IMR-90 (cell line): ENCODE results near the gene TBRG4. TPM values are rescaled to one million over a fixed set of nuclear protein-coding genes. Genes with fewer than 3 reads are reported as not detected.

Source experiments
- ATAC-seq: fragments of 200-7000 bp; cut with Tn5 transposase; 2 replicates; pipeline ENCODE4 v1.9.1; 2020; ENCODE audit warnings: low read depth, mild to moderate bottlenecking, moderate library complexity
- BruUV-seq: library from RNA; stranded (reverse); fragments of 400-500 nt; replicated peaks from 2 replicates; lab custom pipeline; 2021; lab: Mats Ljungman, UMichigan
- CTCF ChIA-PET: fragments of 300-600 bp; formaldehyde crosslinking; extraction: SDS; loops from one replicate; lab custom pipeline; 2021; ENCODE audit warnings: antibody characterized with exemption; lab: Yijun Ruan, JAX
- POLR2A ChIA-PET: fragments of 300-600 bp; sonication (Branson Sonifier 250); formaldehyde crosslinking; loops from one replicate; lab custom pipeline; 2022; ENCODE audit warnings: antibody characterized with exemption; ENCODE audit not compliant: unreplicated experiment; lab: Charles Lee
- DNase-seq: peaks from one replicate; pipeline ENCODE4 v3.0.0; 2013
- H2AFZ ChIP-seq: replicated peaks from 2 replicates; pipeline ENCODE3; 2013; ENCODE audit warnings: low read length, mild to moderate bottlenecking; ENCODE audit not compliant: poor library complexity
- H2AK5ac ChIP-seq: 2 replicates; pipeline ENCODE4 v1.6.1; 2013; ENCODE audit warnings: low read depth, low read length, inconsistent platforms
- H2AK9ac ChIP-seq: replicated peaks from 2 replicates; pipeline ENCODE3; 2013; ENCODE audit warnings: mild to moderate bottlenecking, low read depth, low read length, moderate library complexity; ENCODE audit not compliant: poor library complexity
- H2BK120ac ChIP-seq: 2 replicates; pipeline ENCODE4 v1.6.1; 2013; ENCODE audit warnings: low read depth, low read length, inconsistent platforms
- H2BK15ac ChIP-seq: 3 replicates; pipeline ENCODE4 v1.6.1; 2013; ENCODE audit warnings: low read depth, low read length, inconsistent platforms
- H2BK20ac ChIP-seq: 2 replicates; pipeline ENCODE4 v1.6.1; 2013; ENCODE audit warnings: low read depth, mild to moderate bottlenecking, inconsistent platforms, low read length, moderate library complexity
- H2BK5ac ChIP-seq: 2 replicates; pipeline ENCODE4 v1.6.1; 2013; ENCODE audit warnings: mild to moderate bottlenecking, low read depth, low read length, inconsistent platforms; ENCODE audit not compliant: poor library complexity, severe bottlenecking
- H3K14ac ChIP-seq: replicated peaks from 2 replicates; pipeline ENCODE4 v1.6.1; 2013; ENCODE audit warnings: low read depth, low read length, inconsistent platforms
- H3K18ac ChIP-seq: 2 replicates; pipeline ENCODE4 v1.6.1; 2013; ENCODE audit warnings: low read depth, low read length, control low read depth
- H3K23ac ChIP-seq: 2 replicates; pipeline ENCODE4 v1.6.1; 2013; ENCODE audit warnings: low read depth, low read length, inconsistent platforms
- H3K27ac ChIP-seq: 2 replicates; pipeline ENCODE4 v1.5.1; 2013; ENCODE audit warnings: mild to moderate bottlenecking, control low read depth, low read length; ENCODE audit not compliant: insufficient read depth
- H3K27me3 ChIP-seq: 2 replicates; pipeline ENCODE4 v1.6.1; 2013; ENCODE audit warnings: low read length; ENCODE audit not compliant: control insufficient read depth, insufficient read depth
- H3K36me3 ChIP-seq: 2 replicates; pipeline ENCODE4 v1.6.1; 2013; ENCODE audit warnings: low read length, mixed read lengths; ENCODE audit not compliant: control insufficient read depth, insufficient read depth
- H3K4ac ChIP-seq: 2 replicates; pipeline ENCODE4 v1.6.1; 2013; ENCODE audit warnings: low read depth, low read length, inconsistent platforms
- H3K4me1 ChIP-seq: 2 replicates; pipeline ENCODE4 v1.6.1; 2013; ENCODE audit warnings: low read length, mixed read lengths; ENCODE audit not compliant: control insufficient read depth, insufficient read depth
- H3K4me2 ChIP-seq: 2 replicates; pipeline ENCODE4 v1.6.1; 2013; ENCODE audit warnings: low read depth, mild to moderate bottlenecking, control low read depth, low read length, moderate library complexity
- H3K4me3 ChIP-seq: 2 replicates; pipeline ENCODE4 v1.5.1; 2013; ENCODE audit warnings: low read depth, mild to moderate bottlenecking, control low read depth, low read length, moderate library complexity; ENCODE audit not compliant: insufficient read depth
- H3K56ac ChIP-seq: 2 replicates; pipeline ENCODE4 v1.6.1; 2013; ENCODE audit warnings: low read length, inconsistent platforms; ENCODE audit not compliant: insufficient read depth; ENCODE audit errors: extremely low read depth
- H3K79me1 ChIP-seq, 2 experiments: 2 replicates each; pipeline ENCODE4 v1.6.1; 2013; ENCODE audit warnings: low read length in 2 of 2, inconsistent platforms in 1 of 2, low read depth in 1 of 2
- H3K9ac ChIP-seq: 2 replicates; pipeline ENCODE4 v1.6.1; 2013; ENCODE audit warnings: low read depth, low read length, control low read depth
- H3K9me1 ChIP-seq: 2 replicates; pipeline ENCODE4 v1.6.1; 2013; ENCODE audit warnings: low read length, inconsistent platforms; ENCODE audit not compliant: insufficient read depth
- H3K9me3 ChIP-seq: 2 replicates; pipeline ENCODE4 v1.6.1; 2013; ENCODE audit warnings: low read length; ENCODE audit not compliant: control insufficient read depth, insufficient read depth
- H4K20me1 ChIP-seq: 2 replicates; pipeline ENCODE4 v1.6.1; 2013; ENCODE audit warnings: low read length, inconsistent platforms; ENCODE audit not compliant: insufficient read depth
- H4K5ac ChIP-seq: 2 replicates; pipeline ENCODE4 v1.6.1; 2013; ENCODE audit warnings: mild to moderate bottlenecking, low read depth, low read length, control low read depth
- H4K8ac ChIP-seq, 2 experiments: 2 replicates each; pipeline ENCODE4 v1.6.1; 2013; ENCODE audit warnings: low read depth in 2 of 2, low read length in 2 of 2, control low read depth in 1 of 2, inconsistent platforms in 1 of 2
- H4K91ac ChIP-seq: 2 replicates; pipeline ENCODE4 v1.6.1; 2013; ENCODE audit warnings: low read depth, low read length, inconsistent platforms; ENCODE audit not compliant: insufficient read depth
- BHLHE40 ChIP-seq: fragments of 150-350 bp; IDR thresholded peaks from 2 replicates; pipeline ENCODE4 v1.6.1; 2016; ENCODE audit warnings: mild to moderate bottlenecking, low read depth, low read length
- CHD1 ChIP-seq: IDR thresholded peaks from 2 replicates; pipeline ENCODE4 v1.6.1; 2012; ENCODE audit warnings: low read depth, low read length, improper control_type of control experiment
- CTCF ChIP-seq: conservative IDR thresholded peaks from 2 replicates; pipeline ENCODE4 v1.5.1; 2012; ENCODE audit warnings: mild to moderate bottlenecking, low read depth, low read length, improper control_type of control experiment
- ELK1 ChIP-seq: fragments of 150-350 bp; IDR thresholded peaks from 2 replicates; pipeline ENCODE4 v1.6.1; 2016; ENCODE audit warnings: low read depth, mild to moderate bottlenecking, low read length, moderate library complexity, borderline replicate concordance
- MAFK ChIP-seq: IDR thresholded peaks from 2 replicates; pipeline ENCODE4 v1.6.1; 2012; ENCODE audit warnings: low read depth, low read length, improper control_type of control experiment
- MAZ ChIP-seq: IDR thresholded peaks from 2 replicates; pipeline ENCODE4 v1.6.1; 2012; ENCODE audit warnings: low read depth, mild to moderate bottlenecking, low read length, improper control_type of control experiment, moderate library complexity, borderline replicate concordance
- MXI1 ChIP-seq: IDR thresholded peaks from 2 replicates; pipeline ENCODE4 v1.6.1; 2012; ENCODE audit warnings: low read depth, mild to moderate bottlenecking, low read length, moderate library complexity, borderline replicate concordance
- POLR2A ChIP-seq: IDR thresholded peaks from 2 replicates; pipeline ENCODE4 v1.6.1; 2012; ENCODE audit warnings: mild to moderate bottlenecking, low read depth, low read length
- RAD21 ChIP-seq: IDR thresholded peaks from 2 replicates; pipeline ENCODE4 v1.6.1; 2012; ENCODE audit warnings: low read length, improper control_type of control experiment
- RCOR1 ChIP-seq: IDR thresholded peaks from 2 replicates; pipeline ENCODE4 v1.6.1; 2012; ENCODE audit warnings: mild to moderate bottlenecking, low read length, improper control_type of control experiment; ENCODE audit not compliant: insufficient replicate concordance
- RFX5 ChIP-seq: IDR thresholded peaks from 2 replicates; pipeline ENCODE4 v1.8.0; 2012; ENCODE audit warnings: low read depth, mild to moderate bottlenecking, low read length, moderate library complexity
- SMC3 ChIP-seq: fragments of 150-350 bp; IDR thresholded peaks from 2 replicates; pipeline ENCODE4 v1.6.1; 2016; ENCODE audit warnings: low read depth, mild to moderate bottlenecking, antibody characterized with exemption, low read length, moderate library complexity
- USF2 ChIP-seq: fragments of 150-350 bp; IDR thresholded peaks from 2 replicates; pipeline ENCODE4 v1.6.1; 2017; ENCODE audit warnings: mild to moderate bottlenecking, antibody characterized with exemption, low read length, low read depth
- WGBS, 2 experiments: methylation state at CpG; one replicate each; pipeline versions ENCODE4 v1.1.5 to v1.1.7; 2013; ENCODE audit warnings: missing lambda C conversion rate in 2 of 2; ENCODE audit not compliant: insufficient read length in 1 of 2; ENCODE audit errors: extremely low coverage in 2 of 2; 5-methylcytosine and 5-hydroxymethylcytosine counted together
- dilution Hi-C: fragments of 300-500 bp; cut with HindIII; formaldehyde crosslinking; loops from one replicate; pipeline ENCODE4 v1.14.3; 2018; ENCODE audit warnings: low sequenced_read_pairs; ENCODE audit not compliant: unreplicated experiment
- in situ Hi-C: fragments of 300-500 bp; cut with MboI; formaldehyde crosslinking; loops from 3 replicates; pipeline ENCODE4 v1.14.3; 2019; ENCODE audit warnings: low sequenced_read_pairs, inconsistent platforms, mixed read lengths
- intact Hi-C: fragments of 100-400 bp; cut with micrococcal nuclease; formaldehyde crosslinking; loops from 2 replicates; pipeline ENCODE4 v1.10.0; 2022
- polyA plus RNA-seq, 3 experiments: library from polyadenylated mRNA; depleted of rRNA; stranded (reverse); fragments of >200 nt; gene quantifications; 2 replicates each; pipeline ENCODE4 v1.2.3, GENCODE V29; 2012; ENCODE audit warnings: low replicate concordance in 1 of 3
- total RNA-seq: library from RNA; depleted of rRNA; stranded (reverse); fragments of >200 nt; gene quantifications from 2 replicates; pipeline ENCODE4 v1.2.3, GENCODE V29; 2012

The TBRG4 gene
- total and polyA plus RNA-seq, 2 of the 4 experiments (the other 2 are of a cell fraction), result 71.6 to 77.6 TPM

- in situ Hi-C loops, result no loop called here
- ChIA-PET CTCF (no interaction called here), POLR2A (no interaction called here)
Measured at GRCh38 chr7:45126920-45127319, 15.4 kb upstream of the TBRG4 start.

More at GRCh38 chr7:45126920-45127319, 15.4 kb upstream of the TBRG4 start:
- H4K5ac ChIP-seq, result no peak overlapping the region
- H2BK15ac ChIP-seq, result no peak overlapping the region
- ATAC-seq (no peak), DNase-seq (no peak)
- no peak overlapping the region for H4K8ac ChIP-seq
- no peak overlapping the region for H2AK9ac ChIP-seq
- no peak overlapping the region for H3K18ac ChIP-seq
- H2BK20ac ChIP-seq, result no peak overlapping the region
- no peak overlapping the region for H3K23ac ChIP-seq
- H3K27me3 ChIP-seq, result peaks cover 19% of the 10 kb centered on the region; the same call in 1 of the 2 replicates
- H2AFZ ChIP-seq, result no peak overlapping the region
- no peak overlapping the region for H3K14ac ChIP-seq
- BruUV-seq, result no TSS peak
- no peak overlapping the region for H3K27ac ChIP-seq
- TF ChIP-seq POLR2A, result no peak
- TF ChIP-seq CTCF, result no peak
- TF ChIP-seq CHD1, result no peak
- TF ChIP-seq BHLHE40, result no peak
- TF ChIP-seq ELK1, result no peak
- no peak for TF ChIP-seq MXI1
- no peak for TF ChIP-seq MAZ
- TF ChIP-seq MAFK, result no peak
- no peak for TF ChIP-seq RCOR1
- TF ChIP-seq RAD21, result no peak
- no peak for TF ChIP-seq USF2
- TF ChIP-seq SMC3, result no peak
- TF ChIP-seq RFX5, result no peak
- no peaks in the 10 kb centered on the region for H4K20me1 ChIP-seq
- WGBS, 2 experiments, result 86% methylated on average over 4 of the region's 6 CpGs; no CpG with 5 or more reads in 1 of the 2 experiments
- H3K9ac ChIP-seq, result no peak overlapping the region
- no peak overlapping the region for H2BK120ac ChIP-seq
- no peak overlapping the region for H2AK5ac ChIP-seq
- no peak overlapping the region for H3K4ac ChIP-seq
- no peak overlapping the region for H2BK5ac ChIP-seq
- no peaks in the 10 kb centered on the region for H3K79me1 ChIP-seq
- no peak overlapping the region for H3K56ac ChIP-seq
- intact Hi-C loops (no loop called here), dilution Hi-C loops (no loop called here)
- H3K9me1 ChIP-seq, result no peaks in the 10 kb centered on the region; the same call in 1 of the 2 replicates
- no peak overlapping the region for H4K91ac ChIP-seq
- no peak overlapping the region for H3K4me2 ChIP-seq
- no peaks in the 10 kb centered on the region for H3K9me3 ChIP-seq
- H3K36me3 ChIP-seq, result no peaks in the 10 kb centered on the region
- no peak overlapping the region for H3K4me3 ChIP-seq
- H3K4me1 ChIP-seq, result no peaks in the 10 kb centered on the region
